Measurements from ENCODE around the gene SYT1. TPM values are rescaled to one million over a fixed set of nuclear protein-coding genes. Genes with fewer than 3 reads are reported as not detected.

Gene SYT1
- total and polyA plus RNA-seq, 2 of the 4 experiments (the other 2 are of a cell fraction), result 2.8 to 3.0 TPM

- Histone ChIP-seq H3K27me3 (ENCODE audit: control insufficient read depth, insufficient read depth, low read length) (no peaks in the 10 kb centered on the region), H4K8ac (ENCODE audit: low read depth in 2 of 2, low read length in 2 of 2) (no peak overlapping the region), H3K14ac (replicated peaks; ENCODE audit: low read depth, low read length) (no peak overlapping the region), H2BK120ac (ENCODE audit: low read depth, low read length) (no peak overlapping the region), H2AFZ (replicated peaks; ENCODE audit: low read length, poor library complexity) (no peak overlapping the region), H3K9me1 (ENCODE audit: insufficient read depth, low read length) (no peaks in the 10 kb centered on the region), H2BK5ac (ENCODE audit: low read depth, low read length, poor library complexity, severe bottlenecking) (no peak overlapping the region), H3K4ac (ENCODE audit: low read depth, low read length) (no peak overlapping the region), H3K23ac (ENCODE audit: low read depth, low read length) (no peak overlapping the region), H3K56ac (ENCODE audit: extremely low read depth, insufficient read depth, low read length) (no peak overlapping the region), H3K9ac (ENCODE audit: low read depth, low read length) (no peak overlapping the region), H2AK9ac (replicated peaks; ENCODE audit: low read depth, low read length, poor library complexity) (no peak overlapping the region), H3K4me2 (ENCODE audit: low read depth, low read length) (peak overlapping the region; percentile 37; the same call in 1 of the 2 replicates), H4K91ac (ENCODE audit: insufficient read depth, low read depth, low read length) (no peak overlapping the region), H4K20me1 (ENCODE audit: insufficient read depth, low read length) (no peaks in the 10 kb centered on the region), H3K36me3 (ENCODE audit: control insufficient read depth, insufficient read depth, low read length) (no peaks in the 10 kb centered on the region), H3K4me3 (ENCODE audit: insufficient read depth, low read depth, low read length) (no peak overlapping the region), H2BK15ac (ENCODE audit: low read depth, low read length) (no peak overlapping the region), H3K18ac (ENCODE audit: low read depth, low read length) (no peak overlapping the region), H3K9me3 (ENCODE audit: control insufficient read depth, insufficient read depth, low read length) (no peaks in the 10 kb centered on the region), H3K4me1 (ENCODE audit: control insufficient read depth, insufficient read depth, low read length) (no peaks in the 10 kb centered on the region), H3K79me1 (ENCODE audit: low read depth in 1 of 2, low read length in 2 of 2) (no peaks in the 10 kb centered on the region), H4K5ac (ENCODE audit: low read depth, low read length) (no peak overlapping the region), H2BK20ac (ENCODE audit: low read depth, low read length) (no peak overlapping the region), H2AK5ac (ENCODE audit: low read depth, low read length) (no peak overlapping the region), H3K27ac (ENCODE audit: insufficient read depth, low read length) (no peak overlapping the region)
- intact Hi-C loops (cut with micrococcal nuclease), result no loop called here
- dilution Hi-C loops (cut with HindIII; ENCODE audit: low sequenced_read_pairs, unreplicated experiment), result no loop called here
- no peak for TF ChIP-seq MXI1 (IDR thresholded peaks at IDR 0.05; ENCODE audit: borderline replicate concordance, low read depth, low read length)
- TF ChIP-seq RCOR1 (IDR thresholded peaks at IDR 0.05; ENCODE audit: insufficient replicate concordance, low read length), result no peak
- TF ChIP-seq SMC3 (IDR thresholded peaks at IDR 0.05; ENCODE audit: low read depth, low read length), result no peak
- no peak for TF ChIP-seq NFE2L2 (IDR thresholded peaks at IDR 0.05; ENCODE audit: low read depth, low read length)
- TF ChIP-seq CEBPB (IDR thresholded peaks at IDR 0.05; ENCODE audit: low read depth, low read length), result no peak
- no peak for TF ChIP-seq BHLHE40 (IDR thresholded peaks at IDR 0.05; ENCODE audit: low read depth, low read length)
- no peak for TF ChIP-seq CHD1 (IDR thresholded peaks at IDR 0.05; ENCODE audit: low read depth, low read length)
- TF ChIP-seq USF2 (IDR thresholded peaks at IDR 0.05; ENCODE audit: low read depth, low read length), result no peak
- TF ChIP-seq POLR2A (IDR thresholded peaks at IDR 0.05; ENCODE audit: low read depth, low read length), result no peak
- no peak for TF ChIP-seq ELK1 (IDR thresholded peaks at IDR 0.05; ENCODE audit: borderline replicate concordance, low read depth, low read length)
- no peak for TF ChIP-seq RFX5 (IDR thresholded peaks at IDR 0.05; ENCODE audit: low read depth, low read length)
- TF ChIP-seq RAD21 (IDR thresholded peaks at IDR 0.05; ENCODE audit: low read length), result no peak
- 93% methylated on average over 2 of the region's 10 CpGs; no CpG with 5 or more reads in 1 of the 2 experiments for WGBS, 2 experiments (ENCODE audit: extremely low coverage in 2 of 2, insufficient read length in 1 of 2)
- ChIA-PET POLR2A (ENCODE audit: unreplicated experiment) (no interaction called here), CTCF (no interaction called here)
- no TSS peak for BruUV-seq (replicated peaks)
- no peak for ATAC-seq (ENCODE audit: low read depth)
- in situ Hi-C loops (cut with MboI; ENCODE audit: low sequenced_read_pairs), result no loop called here
- no peak for DNase-seq
These were observed 452.7 kb downstream of the SYT1 start for GRCh38 chr12:79317179-79317847.
